NCI-H460 (cell line): ENCODE results near the gene EPS8L1. TPM values are rescaled to one million over a fixed set of nuclear protein-coding genes. Genes with fewer than 3 reads are reported as not detected.

Experiments
- small RNA-seq, 2 experiments: library from RNA; depleted of rRNA; stranded (forward); fragments of <200 nt; gene quantifications; one replicate each; pipeline ENCODE3, GENCODE V24; 2014
- total RNA-seq: library from RNA; depleted of rRNA; stranded (reverse); fragments of >200 nt; shearing (Covaris generic); gene quantifications from 2 replicates; pipeline ENCODE4 v1.2.3, GENCODE V29; 2014; rRNA removed

Gene EPS8L1
- total RNA-seq, 1 experiment from 2014 or later, result 3.9 TPM

Small RNAs within 50 kb of the gene (small RNA-seq; reads per million reads assigned to genes)
- 0 to 16.3 reads per million in 2 experiments for gene MIR7975

Other genes with a start within 250 kb of the EPS8L1 start
- gene KIR2DS4, start 243.2 kb upstream of the EPS8L1 start, total RNA-seq, result not detected in 2 replicates
- gene KIR3DL2, start 225.4 kb upstream of the EPS8L1 start, total RNA-seq, result not detected in 2 replicates
- not detected in 2 replicates for gene FCAR, start 201.6 kb upstream of the EPS8L1 start, total RNA-seq
- not detected in 2 replicates for gene NCR1, start 169.7 kb upstream of the EPS8L1 start, total RNA-seq
- not detected in 2 replicates for gene NLRP7, start 128.3 kb upstream of the EPS8L1 start, total RNA-seq
- not detected in 2 replicates for gene NLRP2, start 109.5 kb upstream of the EPS8L1 start, total RNA-seq
- gene GP6, start 37.6 kb upstream of the EPS8L1 start, total RNA-seq, result 0.17 TPM in 1 of 2 replicates, not detected in the other
- gene RDH13, start 12.7 kb upstream of the EPS8L1 start, total RNA-seq, result 12.2 and 14.1 TPM in 2 replicates
- gene PPP1R12C, start 41.8 kb downstream of the EPS8L1 start, total RNA-seq, result 22.2 and 25.0 TPM in 2 replicates
- gene TNNT1, start 73.3 kb downstream of the EPS8L1 start, total RNA-seq, result 18.6 and 25.1 TPM in 2 replicates
- 1.2 and 4.5 TPM in 2 replicates for gene TNNI3, start 81.9 kb downstream of the EPS8L1 start, total RNA-seq
- gene DNAAF3, start 90.7 kb downstream of the EPS8L1 start, total RNA-seq, result 7.8 and 8.9 TPM in 2 replicates
- 0.20 and 0.30 TPM in 2 replicates for gene SYT5, start 104.4 kb downstream of the EPS8L1 start, total RNA-seq
- gene PTPRH, start 133.6 kb downstream of the EPS8L1 start, total RNA-seq, result 31.9 and 34.0 TPM in 2 replicates
- 1.8 and 2.3 TPM in 2 replicates for gene TMEM86B, start 152.9 kb downstream of the EPS8L1 start, total RNA-seq
- gene PPP6R1, start 183.1 kb downstream of the EPS8L1 start, total RNA-seq, result 32.6 and 33.6 TPM in 2 replicates
- gene HSPBP1, start 204.2 kb downstream of the EPS8L1 start, total RNA-seq, result 33.4 and 37.1 TPM in 2 replicates
- gene BRSK1, start 208.1 kb downstream of the EPS8L1 start, total RNA-seq, result 3.8 and 5.7 TPM in 2 replicates
- not detected in 2 replicates for gene TMEM150B, start 249.5 kb downstream of the EPS8L1 start, total RNA-seq